ENCODE results near the gene TM9SF1. TPM values are rescaled to one million over a fixed set of nuclear protein-coding genes. Genes with fewer than 3 reads are reported as not detected.

The TM9SF1 gene
- total RNA-seq, 1 donor from 2014 or later, result 60.3 TPM

DNA sequence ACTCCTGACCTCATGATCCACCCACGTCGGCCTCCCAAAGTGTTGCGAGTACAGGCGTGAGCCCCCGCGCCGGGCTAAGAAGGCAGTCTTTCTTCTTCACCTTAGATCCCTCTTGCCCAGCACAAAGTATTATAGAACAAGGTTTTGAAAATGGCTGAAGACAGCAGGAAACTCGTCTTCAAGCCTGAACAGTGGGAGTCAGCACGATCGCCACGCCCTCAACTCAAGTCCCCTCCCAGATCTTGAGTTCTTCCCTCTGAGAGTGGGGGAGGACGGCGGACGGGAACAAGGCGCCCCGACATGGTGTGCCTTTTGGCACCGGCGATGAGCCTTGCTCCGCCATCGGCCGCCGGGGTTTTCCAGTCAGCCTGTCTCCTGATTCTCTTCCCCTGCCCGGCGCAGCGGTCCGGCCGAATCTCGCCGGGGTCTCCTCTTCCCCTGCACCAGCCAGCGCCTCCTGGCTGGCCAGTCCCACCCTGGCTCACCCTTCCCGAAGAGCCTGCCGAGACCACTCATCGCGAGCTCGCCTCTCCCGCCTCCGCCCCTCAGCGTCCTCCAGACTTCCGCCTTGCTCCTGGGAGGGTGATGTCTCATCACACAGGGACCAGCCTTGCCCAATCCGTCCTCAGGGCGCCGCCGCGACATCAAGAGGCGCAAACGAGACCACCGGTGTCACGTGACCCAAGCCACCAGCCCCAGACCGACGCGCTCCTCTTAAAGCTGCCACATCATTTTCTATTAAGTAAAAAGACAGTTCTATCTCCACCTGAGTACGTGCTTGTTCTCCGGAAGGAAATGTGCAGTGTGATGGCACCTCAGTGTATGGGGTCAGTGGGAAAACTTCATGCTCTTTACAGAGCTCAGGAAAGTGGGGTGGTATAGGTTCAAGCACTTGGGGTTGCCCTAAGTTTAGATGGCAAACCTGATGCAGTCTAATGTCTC lies 18.0 kb upstream of the TM9SF1 start, which contains the start of gene CHMP4A:
CHMP4A (minus strand) TSS at position 565 of the 942 bp plus-strand sequence; CDS start at position 516, 49 bp downstream.
- Mint-ChIP-seq H3K27ac (ENCODE audit: unreplicated experiment) (peak within 1 kb of the TSS; percentile 100), H3K4me1 (ENCODE audit: low read depth) (peaks cover 41% of the 10 kb centered on the region), H3K4me3 (ENCODE audit: unreplicated experiment) (peak within 1 kb of the TSS; percentile 95), H3K9me3 (ENCODE audit: low read depth) (no peaks in the 10 kb centered on the region), H3K27me3 (ENCODE audit: low read depth) (no peaks in the 10 kb centered on the region), H3K36me3 (ENCODE audit: low read depth) (peaks cover 9% of the 10 kb centered on the region)
- peak; percentile 100 for DNase-seq (ENCODE audit: low spot score)
- TF ChIP-seq, protein P1, sequence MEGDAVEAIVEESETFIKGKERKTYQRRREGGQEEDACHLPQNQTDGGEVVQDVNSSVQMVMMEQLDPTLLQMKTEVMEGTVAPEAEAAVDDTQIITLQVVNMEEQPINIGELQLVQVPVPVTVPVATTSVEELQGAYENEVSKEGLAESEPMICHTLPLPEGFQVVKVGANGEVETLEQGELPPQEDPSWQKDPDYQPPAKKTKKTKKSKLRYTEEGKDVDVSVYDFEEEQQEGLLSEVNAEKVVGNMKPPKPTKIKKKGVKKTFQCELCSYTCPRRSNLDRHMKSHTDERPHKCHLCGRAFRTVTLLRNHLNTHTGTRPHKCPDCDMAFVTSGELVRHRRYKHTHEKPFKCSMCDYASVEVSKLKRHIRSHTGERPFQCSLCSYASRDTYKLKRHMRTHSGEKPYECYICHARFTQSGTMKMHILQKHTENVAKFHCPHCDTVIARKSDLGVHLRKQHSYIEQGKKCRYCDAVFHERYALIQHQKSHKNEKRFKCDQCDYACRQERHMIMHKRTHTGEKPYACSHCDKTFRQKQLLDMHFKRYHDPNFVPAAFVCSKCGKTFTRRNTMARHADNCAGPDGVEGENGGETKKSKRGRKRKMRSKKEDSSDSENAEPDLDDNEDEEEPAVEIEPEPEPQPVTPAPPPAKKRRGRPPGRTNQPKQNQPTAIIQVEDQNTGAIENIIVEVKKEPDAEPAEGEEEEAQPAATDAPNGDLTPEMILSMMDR (IDR thresholded peaks at IDR 0.05), result peak; percentile 66

DNA sequence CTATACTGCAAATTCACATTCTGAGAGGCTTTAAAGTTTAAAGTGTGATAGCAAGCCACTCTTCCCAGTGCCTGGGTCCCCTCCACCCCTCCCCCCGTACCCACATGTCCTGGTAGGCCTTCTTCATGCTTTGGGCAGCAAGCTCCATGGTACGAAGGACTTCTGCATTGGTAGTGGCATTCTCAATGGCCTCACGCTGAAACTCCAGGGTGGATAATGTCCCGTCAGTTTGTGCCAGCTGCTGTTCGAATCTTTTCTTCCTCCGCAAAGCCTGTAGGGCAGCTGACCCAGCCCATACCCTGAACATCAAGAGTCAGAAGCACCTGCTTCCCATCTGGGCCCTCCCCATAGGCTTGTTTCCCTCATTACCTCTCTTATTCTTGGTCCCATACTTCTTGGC lies 16.1 kb upstream of the TM9SF1 start:
- no peak overlapping the region for H3K27ac Mint-ChIP-seq (ENCODE audit: unreplicated experiment)
- H3K27me3 Mint-ChIP-seq (ENCODE audit: low read depth), result no peaks in the 10 kb centered on the region
- TF ChIP-seq, protein P1 (IDR thresholded peaks at IDR 0.05), result no peak
- peaks cover 16% of the 10 kb centered on the region for H3K36me3 Mint-ChIP-seq (ENCODE audit: low read depth)
- no peaks in the 10 kb centered on the region for H3K9me3 Mint-ChIP-seq (ENCODE audit: low read depth)
- H3K4me1 Mint-ChIP-seq (ENCODE audit: low read depth), result peaks cover 39% of the 10 kb centered on the region
- H3K4me3 Mint-ChIP-seq (ENCODE audit: unreplicated experiment), result no peak overlapping the region
- DNase-seq (ENCODE audit: low spot score), result no peak

DNA sequence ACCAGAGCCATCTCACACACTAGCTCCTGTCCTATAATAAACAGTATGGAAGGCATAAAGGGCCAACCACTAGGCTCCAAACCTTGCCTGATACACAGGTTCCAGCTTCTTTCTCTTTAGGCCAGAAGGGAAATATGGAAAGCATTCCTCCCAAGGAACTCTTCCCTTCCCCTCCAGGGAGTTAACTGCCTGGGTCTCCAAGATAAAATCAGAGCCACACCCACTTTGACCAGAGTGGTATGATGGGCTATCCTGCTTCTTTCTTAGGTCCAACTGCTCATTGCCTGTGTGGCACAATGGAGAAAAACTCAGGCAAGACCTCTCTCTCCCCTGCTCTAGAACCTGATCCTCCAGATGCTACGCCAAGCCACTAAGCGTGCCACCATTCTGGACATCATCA lies 12.4 kb upstream of the TM9SF1 start:
- peaks cover 11% of the 10 kb centered on the region for H3K4me1 Mint-ChIP-seq (ENCODE audit: low read depth)
- H3K9me3 Mint-ChIP-seq (ENCODE audit: low read depth), result peaks cover 5% of the 10 kb centered on the region
- no peak for DNase-seq (ENCODE audit: low spot score)
- no peak overlapping the region for H3K4me3 Mint-ChIP-seq (ENCODE audit: unreplicated experiment)
- H3K27me3 Mint-ChIP-seq (ENCODE audit: low read depth), result no peaks in the 10 kb centered on the region
- peaks cover 30% of the 10 kb centered on the region for H3K36me3 Mint-ChIP-seq (ENCODE audit: low read depth)
- TF ChIP-seq, protein P1 (IDR thresholded peaks at IDR 0.05), result no peak
- H3K27ac Mint-ChIP-seq (ENCODE audit: unreplicated experiment), result peak overlapping the region; percentile 41

DNA sequence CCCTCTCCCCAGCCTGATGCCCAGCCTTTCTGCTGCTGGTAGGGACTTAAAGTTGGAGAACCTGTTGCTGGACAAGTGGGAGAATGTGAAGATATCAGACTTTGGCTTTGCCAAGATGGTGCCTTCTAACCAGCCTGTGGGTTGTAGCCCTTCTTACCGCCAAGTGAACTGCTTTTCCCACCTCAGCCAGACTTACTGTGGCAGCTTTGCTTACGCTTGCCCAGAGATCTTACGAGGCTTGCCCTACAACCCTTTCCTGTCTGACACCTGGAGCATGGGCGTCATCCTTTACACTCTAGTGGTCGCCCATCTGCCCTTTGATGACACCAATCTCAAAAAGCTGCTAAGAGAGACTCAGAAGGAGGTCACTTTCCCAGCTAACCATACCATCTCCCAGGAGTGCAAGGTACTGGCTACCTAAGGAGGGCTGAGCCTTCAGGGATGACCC lies 11.9 kb upstream of the TM9SF1 start:
- no peak for DNase-seq (ENCODE audit: low spot score)
- Mint-ChIP-seq H3K27me3 (ENCODE audit: low read depth) (no peaks in the 10 kb centered on the region), H3K9me3 (ENCODE audit: low read depth) (peaks cover 7% of the 10 kb centered on the region), H3K4me1 (ENCODE audit: low read depth) (peaks cover 7% of the 10 kb centered on the region), H3K36me3 (ENCODE audit: low read depth) (peaks cover 33% of the 10 kb centered on the region), H3K4me3 (ENCODE audit: unreplicated experiment) (no peak overlapping the region), H3K27ac (ENCODE audit: unreplicated experiment) (no peak overlapping the region)
- TF ChIP-seq, protein P1 (IDR thresholded peaks at IDR 0.05), result no peak

DNA sequence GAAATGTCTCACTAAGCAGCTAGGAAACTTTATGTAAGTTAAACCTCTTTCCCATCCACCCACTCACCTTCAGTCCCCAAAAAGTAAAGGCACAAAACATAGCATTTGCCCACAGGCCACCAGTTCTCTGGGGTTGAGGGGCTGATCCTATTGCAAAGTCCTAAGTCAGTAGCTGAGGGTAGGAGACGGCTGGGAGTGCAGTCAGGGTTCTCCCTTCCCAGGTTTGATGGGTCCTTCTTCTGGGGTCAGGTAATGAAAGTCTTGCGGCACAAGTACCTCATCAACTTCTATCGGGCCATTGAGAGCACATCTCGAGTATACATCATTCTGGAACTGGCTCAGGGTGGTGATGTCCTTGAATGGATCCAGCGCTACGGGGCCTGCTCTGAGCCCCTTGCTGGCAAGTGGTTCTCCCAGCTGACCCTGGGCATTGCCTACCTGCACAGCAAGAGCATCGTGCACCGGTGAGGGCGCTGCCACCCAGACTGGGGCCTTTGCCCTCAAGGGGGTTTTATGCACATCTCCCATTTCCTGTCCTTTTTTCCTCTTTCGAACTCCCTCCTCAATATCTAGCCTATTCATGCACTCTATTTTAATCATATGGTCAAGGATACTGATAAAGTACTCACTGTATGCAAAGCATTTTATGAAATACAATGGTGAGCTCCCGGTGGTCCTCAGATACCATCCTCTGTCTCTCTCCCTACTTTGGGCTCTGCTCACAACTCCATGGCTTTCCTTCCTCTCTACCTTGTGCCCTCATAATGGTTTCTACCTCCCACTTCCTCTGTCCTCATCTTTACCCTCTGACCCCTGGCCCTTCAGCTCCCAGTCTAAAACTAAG lies 11.2 kb upstream of the TM9SF1 start:
- DNase-seq (ENCODE audit: low spot score), result no peak
- TF ChIP-seq, protein P1 (IDR thresholded peaks at IDR 0.05), result no peak
- no peaks in the 10 kb centered on the region for H3K27me3 Mint-ChIP-seq (ENCODE audit: low read depth)
- peaks cover 37% of the 10 kb centered on the region for H3K36me3 Mint-ChIP-seq (ENCODE audit: low read depth)
- H3K4me3 Mint-ChIP-seq (ENCODE audit: unreplicated experiment), result no peak overlapping the region
- H3K9me3 Mint-ChIP-seq (ENCODE audit: low read depth), result peaks cover 11% of the 10 kb centered on the region
- H3K4me1 Mint-ChIP-seq (ENCODE audit: low read depth), result peaks cover 1% of the 10 kb centered on the region
- H3K27ac Mint-ChIP-seq (ENCODE audit: unreplicated experiment), result no peak overlapping the region

All from chondrocyte (in vitro differentiated cells).